H9 (cell line): ENCODE data around the gene STX10. TPM values are rescaled to one million over a fixed set of nuclear protein-coding genes. Genes with fewer than 3 reads are reported as not detected.

Experiments
- DNase-seq: peaks from one replicate; pipeline ENCODE4 v3.0.0-alpha.2; 2017
- H2AFZ ChIP-seq: one replicate; pipeline ENCODE4 v1.6.1; 2013; ENCODE audit warnings: mild to moderate bottlenecking, low read length, control low read depth, moderate library complexity
- H2AK5ac ChIP-seq: 2 replicates; pipeline ENCODE4 v1.6.1; 2013; ENCODE audit warnings: low read length, control low read depth, mixed read lengths; ENCODE audit not compliant: insufficient read length
- H2BK120ac ChIP-seq: one replicate; pipeline ENCODE4 v1.6.1; 2013; ENCODE audit warnings: low read depth, mild to moderate bottlenecking, low read length, control low read depth, inconsistent platforms; ENCODE audit not compliant: poor library complexity, severe bottlenecking
- H2BK12ac ChIP-seq: 2 replicates; pipeline ENCODE4 v1.6.1; 2013; ENCODE audit warnings: low read length, control low read depth, mixed read lengths, low read depth; ENCODE audit not compliant: insufficient read length
- H2BK15ac ChIP-seq: 2 replicates; pipeline ENCODE4 v1.6.1; 2013; ENCODE audit warnings: low read depth, low read length, control low read depth
- H2BK20ac ChIP-seq: one replicate; pipeline ENCODE4 v1.6.1; 2013; ENCODE audit warnings: low read depth, mild to moderate bottlenecking, low read length, control low read depth, inconsistent platforms; ENCODE audit not compliant: poor library complexity, severe bottlenecking
- H2BK5ac ChIP-seq: 2 replicates; pipeline ENCODE4 v1.6.1; 2013; ENCODE audit warnings: low read length, control low read depth, mixed read lengths; ENCODE audit not compliant: insufficient read length
- H3K14ac ChIP-seq: 2 replicates; pipeline ENCODE4 v1.6.1; 2013; ENCODE audit warnings: low read length, control low read depth; ENCODE audit not compliant: insufficient read depth
- H3K18ac ChIP-seq: 2 replicates; pipeline ENCODE4 v1.6.1; 2013; ENCODE audit warnings: low read depth, mild to moderate bottlenecking, mixed read lengths, low read length, control low read depth; ENCODE audit not compliant: insufficient read length
- H3K23ac ChIP-seq: 2 replicates; pipeline ENCODE4 v1.6.1; 2013; ENCODE audit warnings: low read length, control low read depth, mixed read lengths, low read depth; ENCODE audit not compliant: insufficient read length
- H3K23me2 ChIP-seq: 2 replicates; pipeline ENCODE4 v1.6.1; 2013; ENCODE audit warnings: low read depth, mild to moderate bottlenecking, mixed read lengths, low read length, control low read depth; ENCODE audit not compliant: insufficient read length, poor library complexity, severe bottlenecking
- H3K27ac ChIP-seq: 2 replicates; pipeline ENCODE4 v1.5.1; 2013; ENCODE audit warnings: low read length, control low read depth, mixed read lengths, low read depth; ENCODE audit not compliant: insufficient read length
- H3K27me3 ChIP-seq: 2 replicates; pipeline ENCODE4 v1.6.1; 2013; ENCODE audit warnings: low read length, control low read depth, inconsistent platforms; ENCODE audit not compliant: insufficient read depth
- H3K4ac ChIP-seq: 2 replicates; pipeline ENCODE4 v1.6.1; 2013; ENCODE audit warnings: low read depth, mild to moderate bottlenecking, control low read depth, inconsistent platforms, low read length, moderate library complexity
- H3K4me1 ChIP-seq: 2 replicates; pipeline ENCODE4 v1.6.1; 2013; ENCODE audit warnings: low read length, control low read depth, inconsistent platforms; ENCODE audit not compliant: insufficient read depth
- H3K4me2 ChIP-seq: 2 replicates; pipeline ENCODE4 v1.6.1; 2013; ENCODE audit warnings: low read length, control low read depth, mixed read lengths; ENCODE audit not compliant: insufficient read length, insufficient read depth
- H3K56ac ChIP-seq: 2 replicates; pipeline ENCODE4 v1.6.1; 2013; ENCODE audit warnings: low read depth, mild to moderate bottlenecking, mixed read lengths, low read length, control low read depth; ENCODE audit not compliant: insufficient read length
- H3K79me1 ChIP-seq: 2 replicates; pipeline ENCODE4 v1.6.1; 2013; ENCODE audit warnings: low read depth, mild to moderate bottlenecking, moderate library complexity, low read length, control low read depth, inconsistent platforms; ENCODE audit not compliant: insufficient read depth, poor library complexity, severe bottlenecking
- H3K79me2 ChIP-seq: 2 replicates; pipeline ENCODE4 v1.6.1; 2013; ENCODE audit warnings: low read length, control low read depth, inconsistent platforms; ENCODE audit not compliant: insufficient read depth
- H3K9ac ChIP-seq: 2 replicates; pipeline ENCODE4 v1.6.1; 2013; ENCODE audit warnings: low read length, control low read depth, mixed read lengths; ENCODE audit not compliant: insufficient read length; ENCODE audit errors: extremely low read depth
- H3K9me3 ChIP-seq: one replicate; pipeline ENCODE4 v1.6.1; 2013; ENCODE audit warnings: low read depth, low read length, inconsistent platforms; ENCODE audit not compliant: control insufficient read depth
- H3T11ph ChIP-seq: one replicate; pipeline ENCODE4 v1.6.1; 2013; ENCODE audit warnings: mild to moderate bottlenecking, low read length, control low read depth, inconsistent platforms
- H4K20me1 ChIP-seq: one replicate; pipeline ENCODE4 v1.6.1; 2013; ENCODE audit not compliant: control insufficient read depth, insufficient read length, insufficient read depth
- H4K5ac ChIP-seq: 2 replicates; pipeline ENCODE4 v1.6.1; 2013; ENCODE audit warnings: low read depth, mild to moderate bottlenecking, mixed read lengths, low read length, control low read depth; ENCODE audit not compliant: insufficient read length
- H4K8ac ChIP-seq: replicated peaks from 2 replicates; pipeline ENCODE4 v1.6.1; 2013; ENCODE audit warnings: low read length, control low read depth, mixed read lengths, low read depth; ENCODE audit not compliant: insufficient read length
- H4K91ac ChIP-seq: 2 replicates; pipeline ENCODE4 v1.6.1; 2013; ENCODE audit warnings: low read depth, mild to moderate bottlenecking, moderate library complexity, mixed read lengths, low read length, control low read depth; ENCODE audit not compliant: insufficient read length
- H3K27ac Mint-ChIP-seq, 3 experiments: 2 replicates in 2 of 3; 3 replicates in 1 of 3; pipeline ENCODE4 v1.8.0; 2020 to 2021; ENCODE audit warnings: mixed read lengths in 3 of 3, mild to moderate bottlenecking in 1 of 3, moderate library complexity in 1 of 3
- H3K27me3 Mint-ChIP-seq: 2 replicates; pipeline ENCODE4 v1.8.0; 2021; ENCODE audit warnings: low read depth, mild to moderate bottlenecking, moderate library complexity, mixed read lengths
- H3K36me3 Mint-ChIP-seq, 3 experiments: 2 replicates in 2 of 3; 3 replicates in 1 of 3; pipeline ENCODE4 v1.8.0; 2020 to 2021; ENCODE audit warnings: low read depth in 3 of 3, mixed read lengths in 3 of 3; ENCODE audit not compliant: insufficient read depth in 1 of 3
- H3K4me1 Mint-ChIP-seq, 2 experiments: 2 replicates each; pipeline ENCODE4 v1.8.0; 2020; ENCODE audit warnings: mixed read lengths in 2 of 2
- H3K4me3 Mint-ChIP-seq, 2 experiments: 2 replicates in 1 of 2; 3 replicates in 1 of 2; pipeline ENCODE4 v1.8.0; 2020 to 2021; ENCODE audit warnings: mild to moderate bottlenecking in 2 of 2, mixed read lengths in 2 of 2, moderate library complexity in 1 of 2
- H3K9me3 Mint-ChIP-seq, 2 experiments: 2 replicates in 1 of 2; 3 replicates in 1 of 2; pipeline ENCODE4 v1.8.0; 2020; ENCODE audit warnings: mild to moderate bottlenecking in 2 of 2, mixed read lengths in 2 of 2, moderate library complexity in 1 of 2
- CTCF ChIP-seq: fragments of 200-600 bp; sonication (generic); conservative IDR thresholded peaks from 3 replicates; pipeline ENCODE4 v1.8.0; 2021; ENCODE audit warnings: antibody characterized with exemption, mild to moderate bottlenecking
- WGBS: extraction: QIAGEN DNeasy Blood & Tissue Kit; methylation state at CpG from one replicate; pipeline ENCODE4 v1.1.7; 2013; ENCODE audit warnings: missing lambda C conversion rate, low lambda C conversion rate, mixed read lengths; ENCODE audit not compliant: insufficient read length; ENCODE audit errors: extremely low coverage; 5-methylcytosine and 5-hydroxymethylcytosine counted together
- total RNA-seq: library from RNA; stranded (reverse); gene quantifications from 2 replicates; pipeline ENCODE4 v1.2.1, GENCODE V29; 2021

Gene STX10
- total RNA-seq, 1 experiment from 2014 or later, result 39.4 TPM

DNA sequence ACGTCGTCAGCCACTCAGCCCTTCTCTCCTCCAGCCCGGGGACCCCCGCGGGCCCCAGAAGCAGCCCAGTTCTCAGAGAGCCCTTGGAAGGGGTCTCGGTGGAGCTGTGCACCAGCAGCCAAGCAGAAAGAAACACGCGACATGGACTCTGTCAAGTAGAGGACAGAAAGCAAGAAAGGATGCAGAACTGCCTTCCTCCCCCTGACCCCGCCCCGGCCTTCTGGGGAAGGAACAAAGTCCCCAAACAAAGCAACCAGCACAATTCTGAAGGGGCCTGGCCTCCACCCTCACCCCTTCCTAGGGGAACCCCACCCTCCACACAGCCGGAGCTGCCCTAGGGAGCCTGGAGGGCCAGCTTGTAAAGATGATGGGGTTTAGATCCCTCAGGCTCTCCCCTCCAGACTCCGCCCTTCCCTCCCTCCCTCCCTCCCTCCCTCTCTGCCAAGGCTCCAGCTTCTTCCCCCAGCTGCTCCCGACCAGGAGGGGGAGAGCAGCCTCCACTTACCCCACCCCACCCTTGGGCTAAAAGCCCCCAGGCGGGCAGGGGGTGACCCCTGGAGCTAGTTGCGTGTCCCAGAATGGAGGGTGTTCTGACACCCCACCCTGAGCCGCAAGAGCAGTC, 55.3 kb downstream of the STX10 start:
- H3K4me1 Mint-ChIP-seq, result peaks cover 35 to 51% of the 10 kb centered on the region in 2 experiments
- no peak overlapping the region for H4K91ac ChIP-seq
- no peaks in the 10 kb centered on the region for H4K20me1 ChIP-seq
- H4K5ac ChIP-seq, result no peak overlapping the region
- H3K36me3 Mint-ChIP-seq, result no peaks in the 10 kb centered on the region; a peak in 1 of 7 replicates
- no peak overlapping the region for H2AK5ac ChIP-seq
- H3K4me3 Mint-ChIP-seq, result peak overlapping the region; percentile 55 to 76
- no CpG with 5 or more reads among the region's 16 CpGs for WGBS
- H3K27me3 Mint-ChIP-seq, result peaks cover 84% of the 10 kb centered on the region
- peaks cover 13% of the 10 kb centered on the region for H3K23me2 ChIP-seq
- H3K79me1 ChIP-seq, result no peaks in the 10 kb centered on the region
- no peak overlapping the region for H2BK15ac ChIP-seq
- no peak overlapping the region for H4K8ac ChIP-seq
- H3K9ac ChIP-seq, result no peak overlapping the region
- H3T11ph ChIP-seq, result no peak overlapping the region
- H3K4me2 ChIP-seq, result peak overlapping the region; percentile 67
- no peak overlapping the region for H2BK12ac ChIP-seq
- no peak overlapping the region for H3K4ac ChIP-seq
- peaks cover 0 to 7% of the 10 kb centered on the region in 2 experiments; a peak in 1 of 5 replicates for H3K9me3 Mint-ChIP-seq
- H3K79me2 ChIP-seq, result no peaks in the 10 kb centered on the region
- H3K27ac ChIP-seq, result no peak overlapping the region
- no peak overlapping the region for H3K27ac Mint-ChIP-seq
- H3K4me1 ChIP-seq, result 0 out of 2 replicates have a peak, but pooled peaks cover 2% of the 10 kb centered on the region
- H3K18ac ChIP-seq, result no peak overlapping the region
- no peaks in the 10 kb centered on the region for H3K9me3 ChIP-seq
- no peak overlapping the region for H2BK5ac ChIP-seq
- H3K23ac ChIP-seq, result no peak overlapping the region
- peak; percentile 84 for DNase-seq
- no peak overlapping the region for H3K14ac ChIP-seq
- H2BK120ac ChIP-seq, result no peak overlapping the region
- no peak overlapping the region for H2AFZ ChIP-seq
- H2BK20ac ChIP-seq, result no peak overlapping the region
- H3K56ac ChIP-seq, result no peak overlapping the region
- TF ChIP-seq CTCF, result no peak
- H3K27me3 ChIP-seq, result peaks cover 32% of the 10 kb centered on the region; the same call in 1 of the 2 replicates
